HG03175 (cell line): ENCODE measurements around the gene TPM2.

Experiments used
- ATAC-seq: cut with Tn5 transposase; IDR thresholded peaks from one replicate; pipeline ENCODE4 v1.9.1; 2021; ENCODE audit warnings: mild to moderate bottlenecking, moderate library complexity; ENCODE audit not compliant: unreplicated experiment

Gene TPM2

GRCh38 chr9:35718721-35719511 lies 29.2 kb upstream of the TPM2 start:
- ATAC-seq, result no peak

- no peak for ATAC-seq
Measured at GRCh38 chr9:35717132-35717870, 27.6 kb upstream of the TPM2 start.

- no peak for ATAC-seq
Measured at GRCh38 chr9:35716230-35716629, 26.5 kb upstream of the TPM2 start.

- ATAC-seq, result no peak
Measured at GRCh38 chr9:35714579-35715252, 25.0 kb upstream of the TPM2 start.

- ATAC-seq, result no peak
Measured at GRCh38 chr9:35714123-35714522, 24.4 kb upstream of the TPM2 start.

- no peak for ATAC-seq
Measured at GRCh38 chr9:35713578-35713977, 23.9 kb upstream of the TPM2 start.

GRCh38 chr9:35712762-35713400 lies 23.2 kb upstream of the TPM2 start:
- ATAC-seq, result no peak

- ATAC-seq, result no peak
Measured at GRCh38 chr9:35711501-35712428, 22.0 kb upstream of the TPM2 start.

GRCh38 chr9:35710818-35711500 lies 21.2 kb upstream of the TPM2 start:
- ATAC-seq, result no peak

GRCh38 chr9:35708146-35708545 lies 18.4 kb upstream of the TPM2 start:
- ATAC-seq, result no peak

- no peak for ATAC-seq
Measured at GRCh38 chr9:35706951-35707350, 17.2 kb upstream of the TPM2 start.

- no peak for ATAC-seq
Measured at GRCh38 chr9:35705836-35706430, 16.2 kb upstream of the TPM2 start.

- ATAC-seq, result no peak
Measured at GRCh38 chr9:35705372-35705771, 15.6 kb upstream of the TPM2 start.

GRCh38 chr9:35703906-35704672 lies 14.4 kb upstream of the TPM2 start:
- no peak for ATAC-seq

GRCh38 chr9:35702696-35703095 lies 13.0 kb upstream of the TPM2 start:
- ATAC-seq, result no peak

- ATAC-seq, result no peak
Measured at GRCh38 chr9:35700942-35701341, 11.2 kb upstream of the TPM2 start.

GRCh38 chr9:35700031-35700430 lies 10.3 kb upstream of the TPM2 start:
- no peak for ATAC-seq

GRCh38 chr9:35698231-35698630 lies 8.5 kb upstream of the TPM2 start:
- ATAC-seq, result no peak

GRCh38 chr9:35697486-35697885 lies 7.8 kb upstream of the TPM2 start:
- ATAC-seq, result no peak
